Right forelimb (tissue), 1 donor: ENCODE results near the gene PRKG1.
"Not testable (repeated sequence)": the region's sequence is repeated elsewhere in the genome, so short reads cannot be mapped to it uniquely, and the experiment has no call there.

Experiments used
- DNase-seq: peaks from one replicate; pipeline ENCODE4 v3.0.0-alpha.2; 2018

The PRKG1 gene

GRCh38 chr10:51178634-51179033, 104.3 kb downstream of the PRKG1 start:
- no peak for DNase-seq

DNA sequence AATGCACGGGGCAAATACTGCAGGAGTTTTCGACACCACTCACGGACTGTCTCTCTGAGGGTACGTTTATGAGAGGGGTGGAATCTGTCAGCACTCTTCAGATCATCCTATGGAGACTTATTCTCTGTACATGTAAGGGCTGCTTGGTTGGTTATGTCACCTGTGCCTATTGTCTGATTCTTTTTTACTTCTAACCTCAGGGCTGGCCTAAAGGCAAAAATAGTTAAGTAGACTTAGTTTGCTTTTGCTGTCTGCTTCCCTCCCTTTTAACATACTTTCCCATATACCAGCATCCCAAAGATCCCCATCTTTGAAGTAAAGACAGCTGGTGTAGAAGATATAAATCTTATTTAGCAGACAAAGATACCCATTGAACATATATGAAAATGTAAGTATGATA, 105.9 kb downstream of the PRKG1 start:
- DNase-seq = no peak

DNA sequence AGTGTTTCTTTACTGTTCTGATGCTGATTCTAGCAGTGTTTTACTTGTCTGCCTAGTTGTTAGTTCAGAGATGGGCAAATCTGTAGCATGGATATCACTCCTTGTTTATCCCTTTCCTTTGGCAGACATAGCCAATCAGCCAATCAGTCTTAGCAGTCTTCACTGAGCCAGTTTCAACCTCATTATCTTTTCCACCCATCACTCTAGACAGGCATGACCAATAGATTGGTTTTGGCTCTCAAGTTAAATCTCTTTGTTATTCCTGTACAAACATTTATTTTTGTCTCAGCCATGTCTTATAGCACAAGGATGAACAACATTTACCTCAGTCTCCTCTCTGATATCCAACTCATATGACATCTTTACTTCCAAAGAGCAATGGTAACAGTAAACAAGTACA, 109.5 kb downstream of the PRKG1 start:
- DNase-seq = no peak

GRCh38 chr10:51186361-51186760, 112.1 kb downstream of the PRKG1 start:
- no peak for DNase-seq

DNA sequence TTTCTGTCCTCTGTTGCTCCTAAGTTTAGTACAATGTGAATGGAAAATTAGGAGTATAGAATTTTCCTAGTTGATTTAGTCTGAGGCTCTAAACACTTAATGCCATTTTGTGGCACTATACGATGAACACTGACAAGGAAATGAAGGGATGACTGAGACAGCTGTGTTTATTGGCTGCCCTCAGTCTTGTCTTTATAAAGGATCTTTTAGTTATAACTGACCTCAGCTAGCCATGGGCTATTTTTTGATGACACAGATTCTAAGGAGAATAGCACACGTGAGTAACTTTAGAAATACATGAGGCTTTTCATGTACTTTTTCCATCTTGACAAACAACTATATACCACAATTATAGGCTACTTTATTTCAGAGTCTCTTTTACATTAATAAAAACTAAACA, 113.7 kb downstream of the PRKG1 start:
- no peak for DNase-seq

DNA sequence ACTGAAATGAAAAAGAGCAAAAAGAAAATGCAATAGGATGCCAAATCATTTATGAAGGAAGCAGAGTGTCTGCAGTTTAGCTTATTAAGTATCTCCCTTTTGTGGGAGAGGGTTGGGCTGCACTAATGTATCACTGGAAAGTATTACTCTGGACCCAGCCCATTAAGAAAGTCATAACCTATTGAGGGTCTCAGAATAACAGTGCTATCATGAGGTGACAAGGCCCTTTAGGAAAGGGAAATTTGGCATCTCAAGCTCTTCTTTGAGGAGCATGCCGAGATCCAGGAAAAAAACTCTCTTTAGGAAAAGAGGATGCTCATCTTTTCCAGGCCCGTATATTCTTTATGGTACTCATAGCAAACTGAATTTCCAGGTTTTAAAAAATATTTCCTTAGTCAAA, 114.6 kb downstream of the PRKG1 start:
- no peak for DNase-seq

- DNase-seq = no peak
Measured at GRCh38 chr10:51196508-51197175, 122.4 kb downstream of the PRKG1 start.

DNA sequence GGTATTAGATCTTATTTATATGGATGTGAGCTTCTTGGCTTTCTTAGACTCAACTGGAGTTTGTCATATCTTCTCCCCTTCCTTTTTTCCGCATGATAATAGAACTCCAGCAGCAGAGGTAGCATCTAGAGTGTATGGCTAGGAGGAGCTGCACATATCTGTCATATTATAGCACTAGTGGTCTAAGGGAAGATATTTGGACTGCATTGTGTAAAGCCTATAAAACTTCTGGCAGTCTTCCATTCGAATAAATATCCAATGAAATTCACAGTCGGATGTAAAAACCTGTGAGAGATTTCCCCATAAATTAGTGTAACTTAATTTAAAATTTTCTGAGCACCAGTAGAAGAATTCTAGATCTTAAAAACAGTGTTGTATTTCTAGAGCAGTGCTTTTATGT, 123.9 kb downstream of the PRKG1 start:
- DNase-seq = no peak

DNA sequence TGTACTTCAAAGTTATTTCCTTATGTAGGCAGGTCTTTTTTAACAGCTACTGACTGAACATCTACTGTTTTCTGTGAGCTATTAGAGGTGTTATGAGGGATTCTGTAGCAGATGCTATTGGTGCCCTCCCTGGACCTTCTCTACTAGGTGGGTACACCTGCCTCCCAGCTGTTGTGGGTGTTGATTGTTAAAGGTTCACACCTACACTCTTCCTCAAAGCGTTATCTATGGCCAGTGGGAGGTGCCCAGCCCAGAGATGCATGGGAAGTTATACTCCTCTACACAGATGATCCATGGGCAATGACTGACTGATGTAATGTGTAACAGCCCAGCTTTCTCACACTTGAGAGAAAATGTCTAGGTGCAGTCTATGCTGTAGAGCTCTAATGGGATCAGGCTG, 127.7 kb downstream of the PRKG1 start:
- no peak for DNase-seq

- no peak for DNase-seq
Measured at GRCh38 chr10:51203359-51203758, 129.1 kb downstream of the PRKG1 start.

DNA sequence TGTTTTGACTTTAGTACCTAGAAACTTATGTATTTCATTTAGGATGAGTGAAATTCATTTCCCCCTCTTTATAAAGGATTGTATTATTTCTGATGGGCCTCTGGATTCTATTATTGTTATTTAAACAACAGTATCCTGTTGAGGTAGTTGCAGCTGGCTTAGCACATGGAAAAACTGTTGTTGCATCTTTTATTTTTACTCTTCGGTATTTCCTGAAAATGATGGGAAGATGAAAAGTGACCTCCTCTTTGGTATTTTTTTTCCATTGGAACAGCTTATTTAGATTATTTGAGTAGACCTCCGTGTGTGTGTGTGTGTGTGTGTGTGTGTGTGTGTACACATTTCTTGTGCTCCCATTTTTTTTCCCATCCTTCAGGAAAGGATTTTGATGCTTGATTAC, 129.8 kb downstream of the PRKG1 start:
- no peak for DNase-seq

DNA sequence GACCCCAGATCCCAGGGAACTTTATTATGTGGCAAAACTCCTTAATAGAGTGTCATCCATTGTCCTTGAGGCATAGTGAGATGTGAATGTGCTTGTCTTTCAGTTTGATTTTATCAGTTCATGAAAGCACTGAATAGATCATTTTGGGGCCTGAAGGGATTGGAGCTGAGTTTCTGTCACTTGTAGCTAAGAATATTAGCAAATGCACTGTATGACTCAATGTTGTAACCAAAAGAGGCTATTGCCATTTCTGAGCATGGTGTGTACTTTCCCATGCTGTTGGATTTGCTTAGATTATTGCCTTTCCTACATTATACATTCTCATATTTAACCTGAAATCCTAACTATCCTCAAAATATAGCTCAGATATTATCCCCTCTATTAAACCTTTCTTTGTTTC, 130.4 kb downstream of the PRKG1 start:
- no peak for DNase-seq

DNA sequence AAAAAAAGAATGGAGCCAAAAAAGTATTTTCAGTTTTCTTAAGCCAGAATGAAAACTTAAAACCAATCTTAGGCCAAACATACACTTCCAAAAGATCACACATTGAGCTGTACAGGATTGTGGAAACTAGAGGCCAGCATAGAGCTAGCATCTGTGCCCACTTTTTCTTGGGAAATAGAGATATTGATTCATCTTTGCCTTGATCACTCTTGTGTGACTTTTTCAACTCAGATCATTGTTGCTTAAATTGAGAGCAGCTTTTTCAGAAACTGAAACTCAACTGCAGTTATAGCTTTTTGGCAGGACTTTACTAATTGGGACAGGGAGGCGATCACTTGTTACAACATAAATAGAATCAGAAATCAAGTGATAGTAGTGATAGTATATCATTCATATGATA, 132.2 kb downstream of the PRKG1 start:
- no peak for DNase-seq

DNA sequence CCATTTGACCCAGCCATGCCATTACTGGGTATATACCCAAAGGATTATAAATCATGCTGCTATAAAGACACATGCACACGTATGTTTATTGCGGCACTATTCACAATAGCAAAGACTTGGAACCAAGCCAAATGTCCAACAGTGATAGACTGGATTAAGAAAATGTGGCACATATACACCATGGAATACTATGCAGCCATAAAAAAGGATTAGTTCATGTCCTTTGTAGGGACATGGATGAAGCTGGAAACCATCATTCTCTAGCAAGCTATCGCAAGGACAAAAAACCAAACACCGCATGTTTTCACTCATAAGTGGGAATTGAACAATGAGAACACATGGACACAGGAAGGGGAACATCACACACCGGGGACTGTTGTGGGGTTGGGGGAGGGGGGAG, 138.7 kb downstream of the PRKG1 start:
- DNase-seq = not testable (repeated sequence)

GRCh38 chr10:51214207-51215196, 140.2 kb downstream of the PRKG1 start:
- no peak for DNase-seq

DNA sequence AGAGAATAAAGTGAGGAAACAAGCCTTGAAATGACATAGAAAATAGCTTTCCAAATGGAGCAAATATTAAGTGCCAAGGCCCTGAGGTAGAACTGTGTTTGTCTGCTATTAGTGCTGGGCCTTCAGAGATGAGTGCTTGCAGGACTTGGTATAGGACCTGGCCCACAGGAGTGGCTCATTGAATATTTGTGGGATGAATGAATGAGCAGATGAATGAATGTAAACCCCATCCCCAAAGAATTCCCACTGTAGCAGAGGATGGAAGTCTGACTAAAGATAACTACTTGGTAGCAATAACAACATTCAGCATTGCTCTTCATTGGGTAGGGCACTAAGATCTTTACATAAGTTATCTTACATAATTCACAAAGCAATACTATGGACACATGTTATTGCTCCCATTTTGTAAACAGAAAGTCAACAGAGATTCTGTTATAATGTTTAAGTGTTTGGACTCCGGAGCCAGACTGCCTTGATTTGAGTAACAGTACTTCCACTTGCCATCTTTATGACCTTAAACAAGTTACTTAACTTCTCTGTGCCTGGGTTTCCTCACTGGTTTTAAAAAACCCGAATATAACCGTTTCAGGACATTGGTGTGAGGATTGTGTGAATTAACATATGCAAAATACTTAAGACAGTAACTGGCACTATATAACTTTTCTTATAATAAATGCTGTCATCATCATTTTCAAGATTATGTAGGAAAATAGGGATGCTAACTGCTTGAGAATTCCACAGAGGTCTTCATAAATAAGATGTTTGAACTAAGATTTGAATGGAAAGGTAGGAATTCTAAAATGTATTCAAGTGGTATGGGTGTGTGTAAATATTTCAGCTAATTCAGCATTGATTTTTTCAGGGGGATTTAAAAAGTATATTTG, 141.9 kb downstream of the PRKG1 start:
- no peak for DNase-seq

GRCh38 chr10:51217505-51217904, 143.2 kb downstream of the PRKG1 start:
- no peak for DNase-seq

DNA sequence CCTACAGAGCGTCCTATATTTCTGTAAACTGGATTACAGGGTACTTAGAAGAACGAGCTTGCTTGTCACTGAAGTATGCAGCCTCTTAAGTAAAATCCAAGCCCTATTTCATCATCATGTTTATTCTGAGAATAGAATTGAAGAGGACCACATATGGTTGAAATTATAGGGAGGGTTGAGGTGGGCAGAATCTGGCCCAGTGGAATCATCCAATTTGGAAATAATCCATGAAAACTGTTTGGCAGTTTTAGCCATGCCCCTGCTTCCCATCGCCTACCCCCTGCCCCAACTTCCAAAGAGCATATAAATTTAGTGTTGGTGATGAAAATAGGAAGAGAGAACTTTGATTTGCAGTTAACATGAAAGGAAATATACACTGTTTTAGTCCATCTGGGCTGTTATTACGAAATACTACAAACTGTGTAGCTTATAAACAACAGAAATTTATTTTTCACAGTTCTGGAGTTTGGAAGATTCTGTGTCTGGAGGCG, 150.4 kb downstream of the PRKG1 start:
- no peak for DNase-seq

GRCh38 chr10:51227897-51228713, 153.8 kb downstream of the PRKG1 start:
- no peak for DNase-seq

DNA sequence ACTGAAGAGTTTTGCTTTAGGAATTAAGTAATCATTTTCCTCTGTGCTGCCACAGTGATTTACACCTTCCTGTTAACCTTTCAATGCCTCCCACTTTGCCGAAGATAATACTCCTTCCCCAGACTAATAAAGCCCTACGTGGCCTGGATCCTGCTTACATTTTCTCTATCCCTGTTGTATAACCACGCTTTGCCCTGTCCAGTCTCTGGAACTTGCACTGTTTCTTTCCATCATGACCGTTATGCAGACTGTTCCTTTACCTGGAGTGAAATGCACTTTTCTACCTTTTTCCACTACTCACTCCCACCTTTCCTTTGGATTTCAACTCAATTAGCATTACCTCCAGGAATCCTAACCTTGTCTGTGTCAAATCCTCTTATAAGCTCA, 154.4 kb downstream of the PRKG1 start:
- DNase-seq = no peak

- DNase-seq = no peak
Measured at GRCh38 chr10:51230887-51231585, 156.7 kb downstream of the PRKG1 start.

- no peak for DNase-seq
Measured at GRCh38 chr10:51231754-51232153, 157.5 kb downstream of the PRKG1 start.
